HL-60 (cell line): ENCODE measurements around the gene TRIM54.

ENCODE experiments used
- DNase-seq, 2 experiments: peaks; one replicate each; pipeline ENCODE4 v3.0.0-alpha.2; 2010 to 2020; ENCODE audit warnings: low read depth in 1 of 2, low spot score in 1 of 2
- H3K27ac ChIP-seq: fragments of 250-450 bp; sonication (Bioruptor Pico); replicated peaks from 2 replicates; pipeline ENCODE4 v1.5.1; 2020; ENCODE audit warnings: mild to moderate bottlenecking, moderate library complexity
- H3K27me3 ChIP-seq: fragments of 250-450 bp; sonication (Bioruptor Pico); 2 replicates; pipeline ENCODE4 v1.5.1; 2021; ENCODE audit warnings: mild to moderate bottlenecking, moderate library complexity; ENCODE audit not compliant: insufficient read depth, poor library complexity, severe bottlenecking
- H3K4me3 ChIP-seq: replicated peaks from 2 replicates; pipeline ENCODE4 v1.5.1; 2011; ENCODE audit warnings: mild to moderate bottlenecking, control low read depth, low read length; ENCODE audit not compliant: insufficient read depth
- GABPA ChIP-seq: IDR thresholded peaks from 2 replicates; pipeline ENCODE4 v1.6.1; 2012; ENCODE audit warnings: low read depth
- POLR2AphosphoS5 ChIP-seq: IDR thresholded peaks from 2 replicates; pipeline ENCODE4 v1.6.1; 2012; ENCODE audit warnings: low read depth
- REST ChIP-seq: IDR thresholded peaks from 2 replicates; pipeline ENCODE4 v1.6.1; 2012; ENCODE audit warnings: low read depth; ENCODE audit not compliant: insufficient replicate concordance
- SPI1 ChIP-seq: IDR thresholded peaks from 2 replicates; pipeline ENCODE4 v1.6.1; 2012; ENCODE audit warnings: low read depth, mild to moderate bottlenecking, borderline replicate concordance
- TF ChIP-seq, protein P1 (sequence below): IDR thresholded peaks from one replicate; pipeline ENCODE4 v1.5.1; 2011; ENCODE audit warnings: low read length, control low read depth, inconsistent platforms; ENCODE audit not compliant: insufficient read depth

The TRIM54 gene

DNA sequence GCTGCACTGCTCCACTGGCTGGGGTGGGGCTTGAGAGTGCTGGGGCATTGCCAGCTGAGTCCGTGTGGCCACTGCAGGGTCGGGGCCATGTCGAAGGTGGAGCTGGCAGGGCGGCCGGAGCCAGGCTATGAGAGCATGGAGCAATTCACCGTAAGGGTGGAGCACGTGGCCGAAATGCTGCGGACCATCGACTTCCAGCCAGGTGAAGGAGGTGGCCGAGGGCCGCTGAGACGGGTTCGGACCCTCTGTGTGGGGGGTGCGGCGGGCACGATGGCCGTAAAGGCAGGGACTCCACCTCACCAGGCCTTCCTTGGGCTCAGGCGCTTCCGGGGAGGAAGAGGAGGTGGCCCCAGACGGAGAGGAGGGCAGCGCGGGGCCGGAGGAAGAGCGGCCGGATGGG is 23.9 kb downstream of the TRIM54 start:
- no peak overlapping the region for H3K27ac ChIP-seq
- TF ChIP-seq POLR2AphosphoS5 (no peak), REST (no peak), SPI1 (no peak), GABPA (no peak)
- TF ChIP-seq, protein P1, sequence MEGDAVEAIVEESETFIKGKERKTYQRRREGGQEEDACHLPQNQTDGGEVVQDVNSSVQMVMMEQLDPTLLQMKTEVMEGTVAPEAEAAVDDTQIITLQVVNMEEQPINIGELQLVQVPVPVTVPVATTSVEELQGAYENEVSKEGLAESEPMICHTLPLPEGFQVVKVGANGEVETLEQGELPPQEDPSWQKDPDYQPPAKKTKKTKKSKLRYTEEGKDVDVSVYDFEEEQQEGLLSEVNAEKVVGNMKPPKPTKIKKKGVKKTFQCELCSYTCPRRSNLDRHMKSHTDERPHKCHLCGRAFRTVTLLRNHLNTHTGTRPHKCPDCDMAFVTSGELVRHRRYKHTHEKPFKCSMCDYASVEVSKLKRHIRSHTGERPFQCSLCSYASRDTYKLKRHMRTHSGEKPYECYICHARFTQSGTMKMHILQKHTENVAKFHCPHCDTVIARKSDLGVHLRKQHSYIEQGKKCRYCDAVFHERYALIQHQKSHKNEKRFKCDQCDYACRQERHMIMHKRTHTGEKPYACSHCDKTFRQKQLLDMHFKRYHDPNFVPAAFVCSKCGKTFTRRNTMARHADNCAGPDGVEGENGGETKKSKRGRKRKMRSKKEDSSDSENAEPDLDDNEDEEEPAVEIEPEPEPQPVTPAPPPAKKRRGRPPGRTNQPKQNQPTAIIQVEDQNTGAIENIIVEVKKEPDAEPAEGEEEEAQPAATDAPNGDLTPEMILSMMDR: no peak
- H3K4me3 ChIP-seq: no peak overlapping the region
- DNase-seq: no peak
- H3K27me3 ChIP-seq: peaks cover 12% of the 10 kb centered on the region

GRCh38 chr2:27306573-27307286 is 24.5 kb downstream of the TRIM54 start:
- H3K4me3 ChIP-seq: no peak overlapping the region
- DNase-seq: no peak

GRCh38 chr2:27307287-27307544 is 25.0 kb downstream of the TRIM54 start:
- H3K27ac ChIP-seq: no peak overlapping the region
- H3K27me3 ChIP-seq: peaks cover 12% of the 10 kb centered on the region
- TF ChIP-seq GABPA (no peak), SPI1 (no peak), POLR2AphosphoS5 (no peak)
- H3K4me3 ChIP-seq: no peak overlapping the region
- no peak for DNase-seq

More at GRCh38 chr2:27306573-27307286, 24.5 kb downstream of the TRIM54 start:
- H3K27me3 ChIP-seq: peaks cover 12% of the 10 kb centered on the region
- H3K27ac ChIP-seq: no peak overlapping the region
- TF ChIP-seq SPI1: no peak
- TF ChIP-seq GABPA: no peak
- TF ChIP-seq, protein P1: no peak
- no peak for TF ChIP-seq REST
- TF ChIP-seq POLR2AphosphoS5: no peak

GRCh38 chr2:27307545-27308358 is 25.5 kb downstream of the TRIM54 start:
- no peak overlapping the region for H3K27ac ChIP-seq
- no peak for TF ChIP-seq GABPA
- TF ChIP-seq POLR2AphosphoS5: no peak
- no peak for TF ChIP-seq SPI1
- no peak for TF ChIP-seq REST
- TF ChIP-seq, protein P1: no peak
- H3K27me3 ChIP-seq: peaks cover 12% of the 10 kb centered on the region
- no peak overlapping the region for H3K4me3 ChIP-seq
- DNase-seq: no peak
